ENCODE results near the gene INPP5A.

The INPP5A gene

GRCh38 chr10:132509506-132510173 lies 27.9 kb upstream of the INPP5A start:
- no peak for TF ChIP-seq CTCF (IDR thresholded peaks at IDR 0.05; ENCODE audit: control extremely low read depth, extremely low read depth, low read depth, missing control alignments)
- CTCF ChIA-PET, result no interaction called here
- DNase-seq (ENCODE audit: extremely low spot score), result no peak
- POLR2A ChIA-PET, result no interaction called here

GRCh38 chr10:132510174-132510611 lies 27.4 kb upstream of the INPP5A start:
- TF ChIP-seq CTCF (IDR thresholded peaks at IDR 0.05; ENCODE audit: control extremely low read depth, extremely low read depth, low read depth, missing control alignments), result no peak
- CTCF ChIA-PET, result no interaction called here
- POLR2A ChIA-PET, result no interaction called here
- no peak for DNase-seq (ENCODE audit: extremely low spot score)

- ChIA-PET POLR2A (no interaction called here), CTCF (no interaction called here)
- no peak for TF ChIP-seq CTCF (IDR thresholded peaks at IDR 0.05; ENCODE audit: control extremely low read depth, extremely low read depth, low read depth, missing control alignments)
- no peak for DNase-seq (ENCODE audit: extremely low spot score)
These were observed 26.2 kb upstream of the INPP5A start for GRCh38 chr10:132511121-132512051.

- no peak for TF ChIP-seq CTCF (IDR thresholded peaks at IDR 0.05; ENCODE audit: control extremely low read depth, extremely low read depth, low read depth, missing control alignments)
- POLR2A ChIA-PET, result no interaction called here
- CTCF ChIA-PET, result interaction anchor here (2.4 kb wide), 1 partner anchor 144 kb away, joined by 5 read pairs; no protein-coding TSS in a partner anchor
- no peak for DNase-seq (ENCODE audit: extremely low spot score)
These were observed 25.5 kb upstream of the INPP5A start for GRCh38 chr10:132512052-132512442.

- ChIA-PET CTCF (interaction anchor here (1.3 to 2.4 kb wide), 2 partner anchors 123 to 143 kb away, joined by 3 to 5 read pairs; no protein-coding TSS in a partner anchor), POLR2A (no interaction called here)
- TF ChIP-seq CTCF (IDR thresholded peaks at IDR 0.05; ENCODE audit: control extremely low read depth, extremely low read depth, low read depth, missing control alignments), result no peak
- DNase-seq (ENCODE audit: extremely low spot score), result no peak
These were observed 24.8 kb upstream of the INPP5A start for GRCh38 chr10:132512693-132513345.

GRCh38 chr10:132514821-132515520 lies 22.6 kb upstream of the INPP5A start:
- CTCF ChIA-PET, result interaction anchor here (1.4 kb wide), 1 partner anchor 15 kb away, joined by 3 read pairs; no protein-coding TSS in a partner anchor
- TF ChIP-seq CTCF (IDR thresholded peaks at IDR 0.05; ENCODE audit: control extremely low read depth, extremely low read depth, low read depth, missing control alignments), result no peak
- POLR2A ChIA-PET, result no interaction called here
- DNase-seq (ENCODE audit: extremely low spot score), result no peak

Measured in GM10248 (cell line).